ENCODE data around the gene BCL2L11.

Gene BCL2L11

DNA sequence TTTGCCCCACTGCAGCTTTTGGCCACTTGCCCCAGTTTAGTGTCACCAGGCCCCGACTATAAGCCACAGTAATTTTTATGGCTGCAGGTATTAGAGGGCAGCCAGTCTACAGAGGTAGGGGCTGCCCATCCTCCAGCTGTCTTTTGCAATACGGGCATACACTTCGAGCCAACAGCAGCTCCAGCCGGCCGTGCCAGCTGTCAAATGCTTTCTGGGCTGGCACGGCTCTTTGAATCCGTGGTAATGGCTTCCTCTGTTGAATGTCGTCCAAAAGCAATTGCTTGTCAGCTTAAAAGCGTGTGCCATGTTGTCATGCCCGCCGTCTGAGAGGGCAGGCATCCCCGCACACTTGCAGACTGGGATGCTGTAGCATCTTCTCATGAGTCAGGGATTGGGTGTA lies 41.3 kb downstream of the BCL2L11 start:
- TF ChIP-seq, protein P1, sequence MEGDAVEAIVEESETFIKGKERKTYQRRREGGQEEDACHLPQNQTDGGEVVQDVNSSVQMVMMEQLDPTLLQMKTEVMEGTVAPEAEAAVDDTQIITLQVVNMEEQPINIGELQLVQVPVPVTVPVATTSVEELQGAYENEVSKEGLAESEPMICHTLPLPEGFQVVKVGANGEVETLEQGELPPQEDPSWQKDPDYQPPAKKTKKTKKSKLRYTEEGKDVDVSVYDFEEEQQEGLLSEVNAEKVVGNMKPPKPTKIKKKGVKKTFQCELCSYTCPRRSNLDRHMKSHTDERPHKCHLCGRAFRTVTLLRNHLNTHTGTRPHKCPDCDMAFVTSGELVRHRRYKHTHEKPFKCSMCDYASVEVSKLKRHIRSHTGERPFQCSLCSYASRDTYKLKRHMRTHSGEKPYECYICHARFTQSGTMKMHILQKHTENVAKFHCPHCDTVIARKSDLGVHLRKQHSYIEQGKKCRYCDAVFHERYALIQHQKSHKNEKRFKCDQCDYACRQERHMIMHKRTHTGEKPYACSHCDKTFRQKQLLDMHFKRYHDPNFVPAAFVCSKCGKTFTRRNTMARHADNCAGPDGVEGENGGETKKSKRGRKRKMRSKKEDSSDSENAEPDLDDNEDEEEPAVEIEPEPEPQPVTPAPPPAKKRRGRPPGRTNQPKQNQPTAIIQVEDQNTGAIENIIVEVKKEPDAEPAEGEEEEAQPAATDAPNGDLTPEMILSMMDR (IDR thresholded peaks at IDR 0.05; ENCODE audit: insufficient read depth, low read depth, low read length, missing control alignments): no peak
- no peak overlapping the region for H3K4me3 ChIP-seq (ENCODE audit: low read length)
- DNase-seq (ENCODE audit: low read depth): no peak

DNA sequence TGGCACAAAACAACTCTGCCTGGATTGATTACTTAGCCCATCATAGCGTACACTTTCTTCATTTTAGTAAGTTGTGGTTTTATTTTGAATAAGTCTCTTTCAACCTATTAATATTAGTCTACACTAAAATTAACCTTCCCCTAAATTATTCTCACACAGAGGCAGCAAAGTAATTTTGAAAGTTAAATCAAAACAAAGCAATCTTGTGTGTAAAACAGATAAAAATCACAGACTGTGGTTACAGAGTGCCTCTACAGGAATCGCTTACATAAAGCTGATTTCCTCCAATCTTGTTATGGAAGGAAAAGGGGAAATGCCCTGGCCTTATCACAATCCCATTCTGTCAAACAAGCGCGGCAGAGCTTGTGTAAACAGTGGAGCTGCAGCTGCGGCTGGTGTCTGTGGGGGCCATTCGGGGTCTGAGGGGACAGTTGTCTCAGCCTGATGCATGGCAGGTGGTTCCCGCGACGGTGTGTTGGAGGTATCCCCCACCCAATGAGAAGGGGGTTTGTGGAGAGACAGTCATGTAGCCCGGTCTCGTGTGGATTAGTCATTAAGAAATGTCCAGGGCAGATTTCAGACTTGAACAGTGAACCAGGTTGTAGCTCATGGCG lies 42.1 kb downstream of the BCL2L11 start:
- no peak for DNase-seq (ENCODE audit: low read depth)
- no peak overlapping the region for H3K4me3 ChIP-seq (ENCODE audit: low read length)
- TF ChIP-seq, protein P1 (IDR thresholded peaks at IDR 0.05; ENCODE audit: insufficient read depth, low read depth, low read length, missing control alignments): no peak

DNA sequence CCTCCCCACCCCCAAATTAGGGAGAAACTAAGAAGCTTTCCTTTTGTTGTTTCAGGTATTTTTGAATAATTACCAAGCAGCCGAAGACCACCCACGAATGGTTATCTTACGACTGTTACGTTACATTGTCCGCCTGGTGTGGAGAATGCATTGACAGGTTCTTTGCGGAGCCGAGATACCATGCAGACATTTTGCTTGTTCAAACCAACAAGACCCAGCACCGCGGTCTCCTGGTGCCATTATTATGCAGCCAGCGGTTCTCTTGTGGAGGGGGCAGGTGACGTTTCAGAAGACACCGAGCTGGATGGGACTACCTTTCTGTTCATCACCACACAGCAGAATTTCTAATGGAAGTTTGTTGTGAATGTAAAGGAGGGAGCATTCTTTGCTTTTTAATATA lies 43.4 kb downstream of the BCL2L11 start:
- TF ChIP-seq, protein P1 (IDR thresholded peaks at IDR 0.05; ENCODE audit: insufficient read depth, low read depth, low read length, missing control alignments): no peak
- DNase-seq (ENCODE audit: low read depth): no peak
- no peak overlapping the region for H3K4me3 ChIP-seq (ENCODE audit: low read length)

DNA sequence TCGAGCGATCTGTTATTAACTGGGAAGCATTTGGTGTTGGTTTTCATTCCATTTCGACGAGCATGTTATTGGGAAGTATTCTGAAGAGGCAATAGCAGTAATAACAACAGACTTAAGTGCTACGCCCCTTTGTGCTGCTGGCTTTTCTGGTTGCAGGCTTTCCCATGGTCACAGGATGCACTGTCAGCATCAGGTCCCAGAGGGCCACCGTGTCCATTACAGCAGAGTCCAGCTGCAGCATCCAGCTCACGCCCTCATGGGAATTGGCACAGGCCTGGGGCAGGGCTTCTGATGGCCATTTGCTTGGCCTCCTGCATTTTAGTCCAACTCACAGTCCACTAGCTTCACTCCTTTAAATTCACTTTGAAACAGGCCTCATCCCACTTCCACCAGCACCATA lies 44.4 kb downstream of the BCL2L11 start:
- DNase-seq (ENCODE audit: low read depth): no peak
- TF ChIP-seq, protein P1 (IDR thresholded peaks at IDR 0.05; ENCODE audit: insufficient read depth, low read depth, low read length, missing control alignments): no peak
- H3K4me3 ChIP-seq (ENCODE audit: low read length): no peak overlapping the region

DNA sequence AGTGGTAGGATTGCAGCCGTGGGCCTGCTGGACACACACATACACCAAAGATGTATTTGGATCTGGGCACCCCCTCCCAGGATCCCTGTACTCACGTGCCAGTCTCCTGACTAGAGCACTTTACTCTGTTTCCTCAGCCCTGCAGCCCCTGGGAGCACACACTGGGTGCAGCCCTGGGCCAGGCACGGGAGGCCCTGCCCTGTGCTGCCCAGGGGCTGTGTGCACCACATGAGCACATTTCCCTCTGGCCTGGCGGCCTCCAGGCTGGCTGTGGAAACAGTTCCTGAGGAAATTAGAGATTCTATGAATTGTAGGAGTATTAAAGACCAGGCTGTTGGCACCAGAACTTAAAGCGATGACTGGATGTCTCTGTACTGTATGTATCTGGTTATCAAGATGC lies 45.4 kb downstream of the BCL2L11 start:
- H3K4me3 ChIP-seq (ENCODE audit: low read length): no peak overlapping the region
- TF ChIP-seq, protein P1 (IDR thresholded peaks at IDR 0.05; ENCODE audit: insufficient read depth, low read depth, low read length, missing control alignments): no peak
- no peak for DNase-seq (ENCODE audit: low read depth)

DNA sequence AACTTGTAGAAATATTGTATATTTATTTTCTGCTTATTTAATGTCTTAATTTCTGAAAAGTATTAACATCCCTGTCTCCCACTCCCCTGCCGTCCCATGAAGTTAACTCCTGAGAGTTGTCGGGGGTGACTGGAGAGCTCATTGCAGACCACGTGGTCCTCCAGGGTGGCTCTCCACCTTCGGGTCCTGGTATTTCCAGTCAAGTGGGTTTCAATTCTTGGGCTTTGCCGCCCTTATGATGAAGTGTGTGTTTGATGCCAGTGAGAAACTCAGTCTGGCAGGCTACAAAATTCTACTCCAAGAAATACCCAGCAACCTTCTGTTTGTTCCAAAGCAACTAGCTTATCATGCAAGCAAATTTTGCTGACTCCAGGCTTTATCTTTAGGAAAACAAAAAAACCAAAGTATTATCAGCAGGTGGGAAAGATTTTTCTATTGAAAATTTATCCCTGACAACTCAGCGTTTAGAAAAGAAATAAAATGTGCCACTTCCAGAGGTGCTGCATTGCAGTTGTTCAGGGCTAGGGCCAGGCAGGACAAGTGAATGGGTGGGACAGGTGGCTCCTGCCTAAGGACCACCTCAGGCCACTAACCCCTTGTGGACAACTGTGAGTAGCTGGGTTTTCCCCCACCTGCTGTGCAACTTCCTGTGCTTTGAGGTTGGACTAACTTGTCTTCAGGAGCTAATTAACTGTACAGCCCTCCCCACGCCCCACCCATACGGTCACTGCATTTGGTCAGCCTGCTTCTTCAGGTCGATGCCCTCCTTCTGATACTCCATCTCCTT lies 46.6 kb downstream of the BCL2L11 start:
- no peak for DNase-seq (ENCODE audit: low read depth)
- TF ChIP-seq, protein P1 (IDR thresholded peaks at IDR 0.05; ENCODE audit: insufficient read depth, low read depth, low read length, missing control alignments): no peak
- H3K4me3 ChIP-seq (ENCODE audit: low read length): no peak overlapping the region

DNA sequence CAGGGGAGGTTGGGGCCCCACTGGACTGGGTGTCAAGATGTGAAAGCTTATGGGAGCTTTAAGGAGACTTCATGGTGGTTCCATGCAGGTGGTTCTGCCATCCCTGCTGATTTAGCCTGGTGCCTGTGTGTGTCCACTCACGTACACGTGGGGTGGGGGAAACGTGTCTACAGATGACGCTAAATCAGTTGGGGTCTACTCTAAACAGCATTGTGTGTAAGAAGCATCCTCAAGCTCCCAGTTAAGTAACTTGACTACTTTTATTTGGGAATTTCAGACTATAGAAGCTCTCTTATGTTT lies 47.1 kb downstream of the BCL2L11 start:
- TF ChIP-seq, protein P1 (IDR thresholded peaks at IDR 0.05; ENCODE audit: insufficient read depth, low read depth, low read length, missing control alignments): no peak
- no peak overlapping the region for H3K4me3 ChIP-seq (ENCODE audit: low read length)
- DNase-seq (ENCODE audit: low read depth): no peak
